ENCODE results near the gene CXXC5. TPM values are rescaled to one million over a fixed set of nuclear protein-coding genes. Genes with fewer than 3 reads are reported as not detected.

Gene CXXC5
- total and polyA plus RNA-seq, 9 of the 15 experiments (the other 6 are each of a cell fraction or from before 2014, with no cell fraction given), result 1.9 to 123 (median 45.8) TPM

- TF ChIP-seq ZFP91 (CRISPR knock-in tag; IDR thresholded peaks at IDR 0.05) (0 out of 2 replicates have a peak, but pooled peaks have one; percentile 6), ZBTB1 (CRISPR knock-in tag; IDR thresholded peaks at IDR 0.05; ENCODE audit: borderline replicate concordance, low read depth) (no peak), SMARCA5 (IDR thresholded peaks at IDR 0.05) (0 out of 2 replicates have a peak, but pooled peaks have one; percentile 54), ZNF644 (tag; IDR thresholded peaks at IDR 0.05; ENCODE audit: low read depth) (no peak; the same call in 1 of the 2 replicates), RAD21 (CRISPR knock-in tag; conservative IDR thresholded peaks at IDR 0.05 in 1 of 2, IDR thresholded peaks at IDR 0.05 in 1 of 2) (peak in 1 of 2 experiments; percentile 51; a peak in 2 of 4 replicates), PHF21A (IDR thresholded peaks at IDR 0.05; ENCODE audit: borderline replicate concordance, low read depth) (no peak), ZSCAN32 (CRISPR knock-in tag; IDR thresholded peaks at IDR 0.05) (no peak), SRSF1 (IDR thresholded peaks at IDR 0.05; ENCODE audit: low read depth, low read length) (no peak), NR2C2 (CRISPR knock-in tag; IDR thresholded peaks at IDR 0.05) (no peak), NR2C2 (tag; IDR thresholded peaks at IDR 0.05) (peak; percentile 58), GTF2E2 (tag; IDR thresholded peaks at IDR 0.05) (peak; percentile 9; the same call in 1 of the 2 replicates), ZBTB8A (IDR thresholded peaks at IDR 0.05; ENCODE audit: partially characterized antibody) (no peak), SP2 (IDR thresholded peaks at IDR 0.05; ENCODE audit: extremely low read depth, low read depth, low read length, poor library complexity, severe bottlenecking) (no peak), ZNF444 (CRISPR knock-in tag; IDR thresholded peaks at IDR 0.05) (no peak), SUPT5H (IDR thresholded peaks at IDR 0.05) (0 out of 2 replicates have a peak, but pooled peaks have one; percentile 18), NR4A1 (CRISPR knock-in tag; IDR thresholded peaks at IDR 0.05) (no peak), NR4A1 (tag; IDR thresholded peaks at IDR 0.05) (peak; percentile 63), ZNF311 (CRISPR knock-in tag; IDR thresholded peaks at IDR 0.05) (0 out of 2 replicates have a peak, but pooled peaks have one; percentile 35), KAT8 (IDR thresholded peaks at IDR 0.05; ENCODE audit: low read depth) (no peak), ELF4 (CRISPR knock-in tag; IDR thresholded peaks at IDR 0.05) (0 out of 2 replicates have a peak, but pooled peaks have one; percentile 11), LCOR (CRISPR knock-in tag; IDR thresholded peaks at IDR 0.05) (no peak), AFF4 (CRISPR knock-in tag; IDR thresholded peaks at IDR 0.05) (no peak), RAD51 (IDR thresholded peaks at IDR 0.05; ENCODE audit: borderline replicate concordance, low read depth) (no peak), CSDE1 (IDR thresholded peaks at IDR 0.05) (no peak)
Observed at GRCh38 chr5:139670369-139671095, 22.4 kb downstream of the CXXC5 start (continued).

All from K562 (cell line).